Stimulated activated CD8-positive, alpha-beta memory T cell treated with anti-CD3 and anti-CD28 coated beads, Interleukin-7, amount 100 ng/mL, for 48 hours (primary cell): Measurements from ENCODE around the gene NOL12.
A peak's percentile ranks its signal among the peaks of the same experiment; 100 is the strongest.

ENCODE experiments used
- DNase-seq, 2 donors: peaks; one replicate each; pipeline ENCODE4 v3.0.0-alpha.2; 2020; ENCODE audit warnings: low read depth in 1 of 2; ENCODE audit errors: extremely low read depth in 1 of 2

Gene NOL12

GRCh38 chr22:37659066-37659896 lies 26.9 kb upstream of the NOL12 start:
- no peak for DNase-seq

- no peak for DNase-seq
These were observed 26.0 kb upstream of the NOL12 start for GRCh38 chr22:37659897-37660708.

- DNase-seq, result no peak
These were observed 25.5 kb upstream of the NOL12 start for GRCh38 chr22:37660709-37661045.

- no peak for DNase-seq
These were observed 24.8 kb upstream of the NOL12 start for GRCh38 chr22:37661160-37661924.

GRCh38 chr22:37662039-37662438 lies 24.1 kb upstream of the NOL12 start:
- DNase-seq, result no peak

- DNase-seq, result no peak
These were observed 22.5 kb upstream of the NOL12 start for GRCh38 chr22:37663521-37664140.

GRCh38 chr22:37664249-37665101 lies 21.7 kb upstream of the NOL12 start:
- DNase-seq, result no peak

GRCh38 chr22:37665487-37665886 lies 20.7 kb upstream of the NOL12 start:
- no peak for DNase-seq

GRCh38 chr22:37669586-37669985 lies 16.6 kb upstream of the NOL12 start:
- DNase-seq, result no peak

- DNase-seq, result no peak
These were observed 13.8 kb upstream of the NOL12 start for GRCh38 chr22:37672206-37672919.

- no peak for DNase-seq
These were observed 13.2 kb upstream of the NOL12 start for GRCh38 chr22:37672920-37673455.

- DNase-seq, result no peak
These were observed 11.9 kb upstream of the NOL12 start for GRCh38 chr22:37674248-37674647.

- DNase-seq, result peak; percentile 58 to 84
These were observed 10.9 kb upstream of the NOL12 start, which contains the start of gene LGALS1 for GRCh38 chr22:37674951-37675929. Gene LGALS1, plus strand, starts transcription at chr22:37675636. Its CDS starts 67 bp downstream, at chr22:37675703.

- no peak for DNase-seq
These were observed 10.0 kb upstream of the NOL12 start for GRCh38 chr22:37675930-37676735.

GRCh38 chr22:37676736-37677492 lies 9.2 kb upstream of the NOL12 start:
- DNase-seq, result peak; percentile 88 to 92

GRCh38 chr22:37677493-37677974 lies 8.6 kb upstream of the NOL12 start:
- no peak for DNase-seq
